ENCODE data around the gene PRRG1. TPM values are rescaled to one million over a fixed set of nuclear protein-coding genes. Genes with fewer than 3 reads are reported as not detected.

The PRRG1 gene
- total RNA-seq, 4 donors from 2014 or later = 16.3 to 29.0 (median 20.7) TPM

GRCh38 chrX:37378830-37379229 is 29.7 kb downstream of the PRRG1 start:
- TF ChIP-seq, protein P1, sequence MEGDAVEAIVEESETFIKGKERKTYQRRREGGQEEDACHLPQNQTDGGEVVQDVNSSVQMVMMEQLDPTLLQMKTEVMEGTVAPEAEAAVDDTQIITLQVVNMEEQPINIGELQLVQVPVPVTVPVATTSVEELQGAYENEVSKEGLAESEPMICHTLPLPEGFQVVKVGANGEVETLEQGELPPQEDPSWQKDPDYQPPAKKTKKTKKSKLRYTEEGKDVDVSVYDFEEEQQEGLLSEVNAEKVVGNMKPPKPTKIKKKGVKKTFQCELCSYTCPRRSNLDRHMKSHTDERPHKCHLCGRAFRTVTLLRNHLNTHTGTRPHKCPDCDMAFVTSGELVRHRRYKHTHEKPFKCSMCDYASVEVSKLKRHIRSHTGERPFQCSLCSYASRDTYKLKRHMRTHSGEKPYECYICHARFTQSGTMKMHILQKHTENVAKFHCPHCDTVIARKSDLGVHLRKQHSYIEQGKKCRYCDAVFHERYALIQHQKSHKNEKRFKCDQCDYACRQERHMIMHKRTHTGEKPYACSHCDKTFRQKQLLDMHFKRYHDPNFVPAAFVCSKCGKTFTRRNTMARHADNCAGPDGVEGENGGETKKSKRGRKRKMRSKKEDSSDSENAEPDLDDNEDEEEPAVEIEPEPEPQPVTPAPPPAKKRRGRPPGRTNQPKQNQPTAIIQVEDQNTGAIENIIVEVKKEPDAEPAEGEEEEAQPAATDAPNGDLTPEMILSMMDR (IDR thresholded peaks at IDR 0.05; ENCODE audit: low read depth) = no peak

- TF ChIP-seq, protein P1 (IDR thresholded peaks at IDR 0.05; ENCODE audit: low read depth) = no peak
Observed at GRCh38 chrX:37380256-37380655, 31.1 kb downstream of the PRRG1 start.

GRCh38 chrX:37380924-37381323 is 31.8 kb downstream of the PRRG1 start:
- TF ChIP-seq, protein P1 (IDR thresholded peaks at IDR 0.05; ENCODE audit: low read depth) = no peak

DNA sequence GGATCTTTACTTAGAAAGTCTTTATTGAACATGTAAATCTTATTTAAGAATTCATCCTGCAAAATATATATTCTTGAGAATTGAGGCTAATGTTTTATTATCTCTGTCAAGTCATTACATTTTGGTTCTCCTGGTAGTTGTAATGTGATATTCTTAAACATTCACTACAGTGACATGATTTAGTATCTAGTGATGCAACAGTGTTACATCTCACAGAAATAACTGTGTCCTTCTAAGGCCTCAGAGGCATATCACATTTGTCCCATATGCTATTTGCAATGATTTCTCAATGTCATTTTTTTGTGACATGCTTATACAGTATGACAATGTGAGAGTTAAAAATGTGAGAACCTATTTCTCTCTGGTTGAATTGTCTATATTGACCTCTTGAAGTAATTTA is 34.1 kb downstream of the PRRG1 start:
- TF ChIP-seq, protein P1 (IDR thresholded peaks at IDR 0.05; ENCODE audit: low read depth) = no peak

GRCh38 chrX:37388413-37388812 is 39.2 kb downstream of the PRRG1 start:
- TF ChIP-seq, protein P1 (IDR thresholded peaks at IDR 0.05; ENCODE audit: low read depth) = no peak

GRCh38 chrX:37405956-37406355 is 56.8 kb downstream of the PRRG1 start:
- TF ChIP-seq, protein P1 (IDR thresholded peaks at IDR 0.05; ENCODE audit: low read depth) = no peak

DNA sequence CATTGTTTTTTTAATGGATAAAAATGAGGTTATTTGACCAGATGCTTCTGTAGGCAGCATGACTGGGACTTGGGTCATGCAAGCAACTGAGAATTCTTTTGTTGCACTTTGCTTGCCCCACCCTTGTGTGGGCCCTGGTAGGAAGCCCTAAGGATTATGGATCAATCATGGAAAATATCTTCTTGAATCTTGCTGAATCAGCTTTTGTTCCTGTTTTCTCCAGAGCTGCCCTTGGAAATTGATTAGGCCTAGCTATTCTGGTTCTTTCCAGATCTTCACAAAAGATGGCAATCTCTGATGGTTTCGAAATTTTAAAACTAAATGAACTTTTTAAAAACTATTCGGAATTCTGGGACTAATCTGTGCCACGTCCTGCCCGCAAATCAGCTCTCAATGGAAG is 58.6 kb downstream of the PRRG1 start:
- TF ChIP-seq, protein P1 (IDR thresholded peaks at IDR 0.05; ENCODE audit: low read depth) = no peak
